ENCODE results near the gene AOPEP.
A peak's percentile ranks its signal among the peaks of the same experiment; 100 is the strongest.

The AOPEP gene

GRCh38 chr9:95105519-95106287 lies 379.2 kb downstream of the AOPEP start:
- no peak for DNase-seq

- DNase-seq: no peak
These were observed 380.7 kb downstream of the AOPEP start for GRCh38 chr9:95107001-95107749.

GRCh38 chr9:95107976-95108375 lies 381.5 kb downstream of the AOPEP start:
- DNase-seq: no peak

GRCh38 chr9:95108777-95109176 lies 382.3 kb downstream of the AOPEP start:
- no peak for DNase-seq

GRCh38 chr9:95109456-95109855 lies 383.0 kb downstream of the AOPEP start:
- no peak for DNase-seq

GRCh38 chr9:95110921-95111525 lies 384.5 kb downstream of the AOPEP start:
- no peak for DNase-seq

- no peak for DNase-seq
These were observed 385.2 kb downstream of the AOPEP start for GRCh38 chr9:95111716-95112115.

GRCh38 chr9:95112436-95113280 lies 386.2 kb downstream of the AOPEP start:
- DNase-seq: no peak

DNA sequence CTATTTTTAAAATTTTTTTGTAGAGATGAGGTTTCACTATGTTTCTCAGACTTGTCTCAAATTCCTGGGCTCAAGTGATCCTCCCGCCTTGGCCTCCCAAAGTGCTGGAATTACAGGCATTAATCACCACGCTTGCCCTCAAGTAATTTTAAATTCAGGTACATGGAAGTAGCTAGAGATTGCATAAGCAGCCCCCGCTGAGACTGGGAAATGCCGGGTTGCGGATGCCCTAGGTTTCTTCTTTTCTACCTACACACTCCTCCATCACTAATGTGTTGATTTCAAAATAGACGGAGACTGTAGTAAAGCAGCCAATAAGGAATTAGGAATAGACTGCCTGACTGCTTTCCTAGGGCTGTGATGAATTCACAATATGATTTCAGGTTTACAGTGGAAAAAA lies 388.6 kb downstream of the AOPEP start:
- DNase-seq: no peak

GRCh38 chr9:95116002-95116807 lies 389.7 kb downstream of the AOPEP start:
- peak in 1 of 2 experiments; percentile 22 for DNase-seq

DNA sequence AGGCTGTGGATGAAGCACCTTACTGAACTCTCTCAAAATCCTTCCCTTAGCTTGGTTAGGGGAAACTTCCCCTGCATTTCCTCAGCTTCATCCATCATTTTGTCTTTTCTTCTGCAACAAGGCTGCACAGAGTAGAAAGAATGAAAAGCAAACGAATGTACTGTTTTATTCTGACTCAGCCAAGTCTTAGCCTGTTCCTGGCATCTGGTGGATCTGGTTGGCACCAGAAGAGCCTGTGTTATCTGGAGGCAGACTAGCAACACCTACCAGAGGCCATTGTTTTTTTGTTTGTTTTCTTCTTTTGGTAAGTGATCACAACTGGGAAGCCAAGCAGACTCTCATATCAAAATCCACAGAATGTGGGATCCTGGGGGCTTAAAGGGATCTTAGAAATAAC lies 390.3 kb downstream of the AOPEP start:
- peak in 1 of 2 experiments; percentile 21 for DNase-seq

DNA sequence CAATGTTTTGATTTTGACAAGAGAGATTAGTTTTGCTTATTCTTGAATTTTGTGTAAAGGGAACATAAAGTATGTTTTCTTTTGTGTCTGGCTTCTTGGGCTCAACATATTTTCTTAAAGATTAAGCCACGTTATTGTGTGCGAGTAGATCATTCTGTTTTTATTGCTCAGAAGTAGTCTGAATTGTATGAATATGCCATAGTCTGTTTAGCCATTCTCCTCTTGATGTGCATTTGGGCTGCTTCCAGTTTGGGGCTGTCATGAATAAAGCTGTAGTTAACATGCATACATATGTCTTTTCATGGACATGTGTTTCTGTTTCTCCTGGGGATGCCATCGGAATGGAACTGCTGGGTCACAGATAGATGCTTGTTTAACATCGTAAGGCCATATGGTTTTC lies 392.1 kb downstream of the AOPEP start:
- DNase-seq: no peak

- DNase-seq: no peak
These were observed 394.4 kb downstream of the AOPEP start for GRCh38 chr9:95120781-95121370.

GRCh38 chr9:95124582-95125367 lies 398.3 kb downstream of the AOPEP start:
- DNase-seq: no peak

DNA sequence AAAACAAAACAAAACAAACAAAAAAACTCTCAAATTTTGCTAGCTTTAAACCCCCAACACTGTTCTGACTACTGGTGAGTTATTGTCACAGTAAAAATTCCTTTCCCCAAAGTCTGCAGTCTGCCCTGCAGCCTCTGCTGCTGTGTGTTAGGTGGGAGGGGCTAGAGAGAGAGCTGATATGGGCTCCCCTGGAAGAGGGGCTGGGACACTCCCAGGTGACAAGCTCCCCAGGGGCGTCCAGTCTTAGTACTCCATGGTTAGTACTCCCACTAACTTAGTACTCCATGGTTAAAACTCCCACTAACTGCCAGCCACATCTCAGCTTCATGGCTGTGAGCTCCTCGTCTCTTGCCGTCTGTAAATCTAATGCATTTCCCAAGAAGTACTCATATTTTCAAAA lies 399.2 kb downstream of the AOPEP start:
- no peak for DNase-seq

DNA sequence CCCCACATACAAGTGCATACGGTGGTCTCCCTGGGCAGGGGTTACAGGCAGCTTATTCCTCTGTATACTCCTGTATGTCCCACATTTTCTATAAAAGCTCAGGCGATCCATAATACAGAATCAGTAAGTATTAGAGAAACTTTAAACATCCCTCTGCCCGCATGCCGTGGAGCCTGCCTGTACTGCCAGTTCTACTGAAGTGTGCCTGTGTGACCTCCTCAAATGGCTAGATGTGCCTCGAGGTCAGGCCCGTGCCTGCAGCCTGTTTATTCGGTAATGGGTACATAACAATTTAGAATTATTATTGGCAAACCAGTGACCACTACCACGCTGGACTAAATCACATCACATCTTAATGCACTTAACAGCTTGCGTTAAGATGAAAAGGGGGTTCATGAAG lies 400.2 kb downstream of the AOPEP start:
- no peak for DNase-seq

- peak; percentile 60 to 62 for DNase-seq
These were observed 401.0 kb downstream of the AOPEP start for GRCh38 chr9:95127249-95128176.

GRCh38 chr9:95128177-95128524 lies 401.7 kb downstream of the AOPEP start:
- DNase-seq: no peak

GRCh38 chr9:95129476-95130291 lies 403.2 kb downstream of the AOPEP start:
- peak in 1 of 2 experiments; percentile 33 for DNase-seq
